Fibroblast of skin of right biceps (primary cell): Measurements from ENCODE around the gene OXT.
"Not testable (repeated sequence)": the region's sequence is repeated elsewhere in the genome, so short reads cannot be mapped to it uniquely, and the experiment has no call there.

ENCODE experiments used
- DNase-seq: peaks from one replicate; pipeline ENCODE4 v3.0.0-alpha.2; 2013

Gene OXT

GRCh38 chr20:3071610-3072529 lies at the start of gene OXT:
TSS of gene OXT (plus strand) at chr20:3071620. CDS start at chr20:3071656, 36 bp downstream.
- peak; percentile 44 for DNase-seq

- no peak for DNase-seq
Observed at GRCh38 chr20:3021777-3022176, 49.6 kb upstream of the OXT start.

GRCh38 chr20:3022559-3023490 lies 48.6 kb upstream of the OXT start:
- DNase-seq, result not testable (repeated sequence)

GRCh38 chr20:3027987-3028386 lies 43.4 kb upstream of the OXT start:
- no peak for DNase-seq

GRCh38 chr20:3031524-3032147 lies 39.8 kb upstream of the OXT start:
- no peak for DNase-seq

- no peak for DNase-seq
Observed at GRCh38 chr20:3032624-3033023, 38.8 kb upstream of the OXT start.

- DNase-seq, result no peak
Observed at GRCh38 chr20:3037654-3038053, 33.8 kb upstream of the OXT start.

- no peak for DNase-seq
Observed at GRCh38 chr20:3038454-3038853, 33.0 kb upstream of the OXT start.

- no peak for DNase-seq
Observed at GRCh38 chr20:3039426-3039825, 32.0 kb upstream of the OXT start.

- no peak for DNase-seq
Observed at GRCh38 chr20:3040086-3040485, 31.3 kb upstream of the OXT start.

GRCh38 chr20:3041854-3042409 lies 29.5 kb upstream of the OXT start:
- DNase-seq, result peak; percentile 17

- no peak for DNase-seq
Observed at GRCh38 chr20:3042625-3043024, 28.8 kb upstream of the OXT start.

- no peak for DNase-seq
Observed at GRCh38 chr20:3043322-3043721, 28.1 kb upstream of the OXT start, which contains the start of gene GNRH2. TSS of gene GNRH2 (plus strand) at chr20:3043622. CDS start at chr20:3044415, 793 bp downstream.

GRCh38 chr20:3044336-3044965 lies 27.0 kb upstream of the OXT start:
- no peak for DNase-seq

- peak; percentile 47 for DNase-seq
Observed at GRCh38 chr20:3045042-3045815, 26.2 kb upstream of the OXT start.

GRCh38 chr20:3045816-3046676 lies 25.4 kb upstream of the OXT start, which contains the start of gene MRPS26:
TSS of gene MRPS26 (plus strand) at chr20:3046052. CDS start at chr20:3046069, 17 bp downstream.
- peak; percentile 79 for DNase-seq

GRCh38 chr20:3046677-3047462 lies 24.6 kb upstream of the OXT start:
- DNase-seq, result peak; percentile 19

- DNase-seq, result no peak
Observed at GRCh38 chr20:3047486-3048419, 23.7 kb upstream of the OXT start.
